Dedifferentiated amniotic fluid mesenchymal stem cell (primary cell): Measurements from ENCODE around the gene PKP2.
"Not testable (repeated sequence)": the region's sequence is repeated elsewhere in the genome, so short reads cannot be mapped to it uniquely, and the experiment has no call there.

Source experiments
- DNase-seq: peaks from one replicate; pipeline ENCODE4 v3.0.0-alpha.2; 2016; ENCODE audit errors: extremely low spot score

The PKP2 gene

GRCh38 chr12:32863128-32863527, 33.4 kb downstream of the PKP2 start:
- no peak for DNase-seq

GRCh38 chr12:32861658-32862057, 34.9 kb downstream of the PKP2 start:
- not testable (repeated sequence) for DNase-seq

GRCh38 chr12:32860192-32860591, 36.4 kb downstream of the PKP2 start:
- no peak for DNase-seq

- DNase-seq = no peak
These were observed 37.2 kb downstream of the PKP2 start for GRCh38 chr12:32859389-32859788.

GRCh38 chr12:32854716-32855115, 41.9 kb downstream of the PKP2 start:
- no peak for DNase-seq

GRCh38 chr12:32854097-32854496, 42.5 kb downstream of the PKP2 start:
- no peak for DNase-seq

- DNase-seq = no peak
These were observed 49.3 kb downstream of the PKP2 start for GRCh38 chr12:32847287-32847686.

- DNase-seq = no peak
These were observed 50.5 kb downstream of the PKP2 start for GRCh38 chr12:32846053-32846452.

GRCh38 chr12:32843528-32844095, 53.0 kb downstream of the PKP2 start:
- DNase-seq = no peak

GRCh38 chr12:32841061-32841460, 55.5 kb downstream of the PKP2 start:
- DNase-seq = no peak

- DNase-seq = no peak
These were observed 56.7 kb downstream of the PKP2 start for GRCh38 chr12:32839828-32840227.

GRCh38 chr12:32837974-32838373, 58.6 kb downstream of the PKP2 start:
- no peak for DNase-seq

GRCh38 chr12:32836710-32837109, 59.9 kb downstream of the PKP2 start:
- no peak for DNase-seq

GRCh38 chr12:32834122-32834521, 62.5 kb downstream of the PKP2 start:
- DNase-seq = no peak

GRCh38 chr12:32828552-32828951, 68.0 kb downstream of the PKP2 start:
- DNase-seq = no peak

GRCh38 chr12:32828120-32828519, 68.5 kb downstream of the PKP2 start:
- no peak for DNase-seq

- DNase-seq = no peak
These were observed 69.7 kb downstream of the PKP2 start for GRCh38 chr12:32826807-32827412.

- DNase-seq = no peak
These were observed 72.0 kb downstream of the PKP2 start for GRCh38 chr12:32824596-32824995.

GRCh38 chr12:32822344-32822743, 74.2 kb downstream of the PKP2 start:
- DNase-seq = no peak

- DNase-seq = no peak
These were observed 74.9 kb downstream of the PKP2 start for GRCh38 chr12:32821710-32822109.

- DNase-seq = no peak
These were observed 75.3 kb downstream of the PKP2 start for GRCh38 chr12:32821293-32821692.

GRCh38 chr12:32820376-32820931, 76.1 kb downstream of the PKP2 start:
- no peak for DNase-seq

- DNase-seq = no peak
These were observed 77.2 kb downstream of the PKP2 start for GRCh38 chr12:32819424-32819823.
